Fibroblast of skin of abdomen (primary cell): ENCODE measurements around the gene CAST.

Experiments
- DNase-seq: peaks from one replicate; pipeline ENCODE4 v3.0.0-alpha.2; 2013

Gene CAST

DNA sequence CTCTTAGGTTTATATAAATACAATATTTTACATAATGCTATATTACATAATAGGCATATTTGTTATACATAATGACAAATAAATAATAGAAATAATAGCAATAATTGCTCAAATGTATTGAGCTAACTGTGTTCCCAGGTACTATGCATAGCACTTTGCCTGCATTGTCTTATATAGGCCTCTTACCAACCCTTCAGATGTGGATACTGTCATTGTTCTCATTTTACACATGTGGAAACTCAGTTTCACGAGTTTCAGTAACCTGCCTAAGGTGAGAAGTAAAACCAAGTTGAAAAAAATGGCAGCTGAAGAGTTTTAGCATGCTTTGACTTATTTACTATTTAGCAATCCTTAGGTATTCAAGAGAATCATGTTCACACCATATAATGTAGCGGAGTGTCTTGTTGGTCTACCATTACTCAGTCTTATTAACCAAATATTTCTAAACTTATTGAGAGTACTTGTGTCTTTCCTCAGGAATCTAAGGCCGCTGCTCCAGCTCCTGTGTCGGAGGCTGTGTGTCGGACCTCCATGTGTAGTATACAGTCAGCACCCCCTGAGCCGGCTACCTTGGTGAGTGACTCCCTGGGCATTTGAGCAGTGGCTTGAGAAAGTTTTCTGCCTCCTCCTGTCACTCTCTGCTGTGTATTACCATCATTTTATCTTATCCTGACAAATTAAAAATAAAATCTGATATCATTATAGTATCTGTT is 88.1 kb downstream of the CAST start:
- no peak for DNase-seq

DNA sequence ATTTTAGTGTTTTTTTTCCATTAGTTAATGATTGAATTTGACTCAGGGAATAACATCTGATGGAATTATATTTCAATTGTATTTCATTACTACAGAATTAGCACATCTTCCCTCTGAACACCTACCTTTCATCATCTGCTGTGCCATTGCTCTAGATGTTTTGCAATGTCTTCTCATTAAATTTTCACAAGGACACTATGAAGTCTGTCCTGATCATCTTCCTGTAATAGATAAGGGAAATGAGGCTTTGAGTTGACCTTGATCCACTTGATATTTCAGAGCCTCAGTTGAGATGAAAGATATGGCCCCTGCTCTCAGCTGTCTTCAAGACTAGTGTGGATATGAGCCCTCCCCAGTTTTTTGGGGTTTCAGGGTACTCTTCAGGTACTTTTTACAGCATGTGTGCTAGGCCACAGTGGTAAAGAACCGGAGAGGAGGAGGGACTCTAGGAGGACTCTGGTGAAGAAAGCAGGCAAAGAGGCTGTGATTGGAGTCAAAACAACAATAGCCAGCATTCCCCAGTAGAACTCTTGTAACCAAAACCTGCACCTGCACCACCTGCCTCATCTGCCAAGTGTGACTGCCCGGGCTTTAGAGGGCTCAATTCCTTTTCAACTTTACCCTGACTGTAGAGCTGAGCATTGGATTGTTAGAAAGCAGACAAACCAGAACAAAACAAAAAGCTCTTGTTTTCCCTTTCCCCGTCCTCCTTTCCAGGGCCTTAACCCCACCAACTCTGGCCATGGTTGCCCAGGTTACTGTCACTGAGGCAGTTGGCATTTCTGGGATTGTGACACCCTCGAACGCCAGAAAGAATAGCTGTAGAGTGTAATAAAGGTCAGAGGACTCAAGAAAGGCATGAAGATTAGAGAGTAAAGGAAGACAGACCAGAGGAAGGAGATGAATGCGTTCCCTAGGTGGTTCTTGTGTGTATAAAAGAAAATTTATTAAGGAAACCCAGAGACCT is 89.3 kb downstream of the CAST start:
- no peak for DNase-seq

DNA sequence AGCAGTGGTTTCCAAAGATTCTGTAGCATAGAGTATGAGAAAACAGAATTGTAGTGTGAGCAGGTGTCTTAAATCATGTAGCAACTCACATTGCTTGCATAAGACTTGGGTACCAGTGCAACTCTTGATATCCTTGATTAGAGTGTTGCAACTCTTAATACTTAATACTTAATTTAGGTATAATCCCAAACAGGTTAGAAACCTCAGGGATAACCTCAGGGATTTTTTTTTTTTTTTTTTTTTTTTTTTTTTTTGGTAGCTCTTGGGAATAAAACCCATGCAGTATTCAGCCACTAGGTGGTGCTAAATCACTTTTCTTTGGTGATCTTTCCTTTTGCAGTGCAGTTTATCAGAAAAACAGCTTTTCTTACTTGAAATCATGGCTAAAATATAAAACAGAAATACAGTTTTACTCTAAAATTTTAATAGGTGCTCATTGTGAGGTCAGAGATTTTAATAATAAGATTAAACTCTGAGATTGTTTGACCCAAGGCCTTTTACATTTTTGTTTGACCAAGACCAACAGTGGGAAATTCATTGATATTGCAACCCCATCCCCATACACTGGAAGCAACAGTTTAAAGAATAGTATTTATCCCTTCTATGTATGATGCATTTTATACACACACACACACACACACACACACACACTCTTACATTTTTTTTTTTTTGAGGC is 90.3 kb downstream of the CAST start:
- peak; percentile 63 for DNase-seq

- no peak for DNase-seq
Measured at GRCh38 chr5:96753017-96753397, 90.8 kb downstream of the CAST start.

DNA sequence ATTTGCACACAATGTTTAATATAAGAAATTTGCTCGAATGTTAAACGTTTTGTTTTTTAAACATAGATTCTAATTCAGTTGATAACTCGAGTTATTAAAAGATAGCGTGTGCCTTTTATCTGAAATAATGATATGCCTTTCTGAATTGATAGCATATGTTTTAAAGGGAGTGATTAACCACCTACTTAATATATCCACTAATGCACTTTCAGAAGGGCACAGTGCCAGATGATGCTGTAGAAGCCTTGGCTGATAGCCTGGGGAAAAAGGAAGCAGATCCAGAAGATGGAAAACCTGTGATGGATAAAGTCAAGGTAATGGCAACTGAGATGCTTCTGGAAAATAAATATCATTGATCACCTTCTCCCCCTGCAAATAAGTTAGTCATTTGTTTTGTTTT is 91.7 kb downstream of the CAST start:
- no peak for DNase-seq

GRCh38 chr5:96755851-96756250 is 93.7 kb downstream of the CAST start:
- no peak for DNase-seq

GRCh38 chr5:96756985-96757384 is 94.8 kb downstream of the CAST start:
- DNase-seq: no peak

GRCh38 chr5:96758621-96759020 is 96.4 kb downstream of the CAST start:
- DNase-seq: peak; percentile 68

DNA sequence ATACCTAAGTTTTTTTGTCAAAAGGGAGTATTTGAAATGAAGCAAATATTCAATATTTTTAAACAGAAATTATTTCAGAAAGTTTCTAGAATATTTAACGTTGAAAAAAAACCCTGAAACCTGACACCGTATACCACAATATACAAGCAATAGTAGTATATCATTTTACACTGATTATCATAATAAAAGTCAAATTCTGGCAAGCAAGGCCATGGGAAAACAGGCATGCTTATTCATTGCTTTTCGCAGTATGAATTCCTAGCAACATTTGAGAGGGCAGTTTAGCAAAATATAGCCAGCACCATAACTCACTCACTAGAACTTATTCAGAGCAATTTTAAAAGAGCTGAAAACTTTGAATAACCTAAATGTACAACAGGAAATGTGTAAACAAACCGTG is 99.4 kb downstream of the CAST start:
- no peak for DNase-seq

DNA sequence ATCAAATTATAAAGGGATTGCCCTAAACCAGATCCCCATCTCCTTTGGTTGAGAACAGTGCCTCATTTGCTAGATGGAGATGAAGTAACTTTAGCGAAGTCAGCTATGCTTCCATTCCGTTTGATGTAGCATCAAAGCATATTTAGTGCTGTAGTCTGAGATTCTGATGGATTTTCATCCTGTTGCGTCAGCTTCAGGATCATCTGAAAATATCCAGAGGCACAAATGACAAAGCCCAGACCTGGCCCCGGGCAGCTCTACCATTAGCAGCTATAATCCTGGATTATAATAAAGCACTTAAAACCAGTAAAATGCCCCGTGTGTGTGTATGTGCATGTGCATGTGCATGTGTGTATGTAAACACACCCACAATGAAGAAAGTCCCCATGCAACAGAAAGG is 100.8 kb downstream of the CAST start:
- DNase-seq: peak; percentile 80

GRCh38 chr5:96765043-96765442 is 102.9 kb downstream of the CAST start:
- DNase-seq: no peak

- DNase-seq: no peak
Measured at GRCh38 chr5:96768708-96769251, 106.6 kb downstream of the CAST start.

DNA sequence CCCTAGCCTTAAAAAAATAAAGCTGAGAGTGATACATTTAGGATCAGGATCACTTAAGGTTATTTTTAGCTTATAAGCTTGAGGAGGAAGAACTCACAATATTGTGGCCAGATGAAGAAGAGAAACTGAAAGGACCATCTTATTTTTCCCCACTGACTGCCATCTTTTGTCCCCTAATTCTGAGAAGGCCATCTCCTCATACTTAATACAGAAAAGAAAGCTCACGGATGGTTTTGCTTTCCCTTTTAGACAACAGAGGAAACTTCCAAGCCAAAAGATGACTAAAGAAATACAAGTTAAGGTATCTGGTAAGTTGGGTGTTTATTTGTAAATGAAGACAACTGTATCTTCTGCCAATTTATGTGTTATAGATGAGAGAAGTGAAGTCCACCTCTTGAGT is 109.2 kb downstream of the CAST start:
- no peak for DNase-seq

DNA sequence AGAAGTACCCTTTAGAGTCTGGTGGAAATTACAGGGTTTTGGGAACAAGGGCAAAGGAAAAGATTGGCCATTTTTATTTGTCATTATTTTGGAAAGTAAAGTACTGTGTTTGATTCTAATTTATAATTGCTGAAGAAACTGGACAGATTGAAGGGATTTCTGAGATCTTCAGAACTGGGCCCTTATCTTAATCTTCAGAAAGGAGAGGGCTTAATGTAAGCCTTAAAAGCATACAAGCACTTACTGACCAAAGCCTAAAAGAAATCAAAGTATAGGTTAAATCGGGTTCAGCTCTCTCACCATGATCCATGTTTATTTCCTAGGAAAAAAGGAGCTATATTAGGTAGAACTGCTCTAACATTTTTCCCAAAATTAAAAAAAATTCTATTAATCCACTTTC is 109.9 kb downstream of the CAST start:
- DNase-seq: no peak

- DNase-seq: no peak
Measured at GRCh38 chr5:96772542-96772941, 110.4 kb downstream of the CAST start.

DNA sequence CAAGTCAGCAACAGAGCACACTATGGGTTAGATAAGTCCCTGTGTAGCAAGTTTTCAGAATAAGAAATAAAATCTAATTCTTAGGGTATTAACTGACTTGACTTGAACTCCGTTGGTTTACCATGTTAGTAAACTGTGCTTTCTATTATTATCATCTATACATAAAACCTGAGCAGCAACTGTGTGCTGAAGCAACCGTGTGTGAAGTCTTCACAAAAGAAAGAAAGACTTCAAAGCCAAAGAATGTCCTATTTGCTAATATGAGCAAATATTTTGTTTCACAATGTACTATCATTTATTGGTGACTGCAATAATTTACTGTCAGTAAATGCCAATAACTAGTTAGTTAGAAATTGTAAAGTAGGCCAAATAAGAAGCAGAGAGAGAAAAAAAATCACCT is 112.9 kb downstream of the CAST start:
- no peak for DNase-seq

DNA sequence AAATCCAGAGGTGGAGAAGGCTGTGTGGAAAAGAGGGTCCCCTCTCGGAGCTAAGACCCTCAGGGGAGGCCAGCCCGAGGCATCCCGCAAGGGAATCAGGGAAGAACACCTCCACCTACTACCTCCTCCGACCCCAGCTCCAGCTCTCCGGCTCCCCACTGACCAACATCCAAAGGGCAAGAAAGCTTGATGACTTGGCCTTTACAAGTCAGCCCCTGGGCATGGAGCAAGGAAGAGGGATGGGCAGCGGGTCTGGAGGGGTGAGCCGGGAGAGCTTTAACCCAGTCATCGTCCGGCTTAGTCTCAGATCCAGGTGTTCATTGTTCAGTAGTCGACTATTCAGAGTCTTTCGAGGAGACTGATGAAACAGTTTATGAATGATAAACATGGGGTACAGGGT is 113.5 kb downstream of the CAST start:
- no peak for DNase-seq

DNA sequence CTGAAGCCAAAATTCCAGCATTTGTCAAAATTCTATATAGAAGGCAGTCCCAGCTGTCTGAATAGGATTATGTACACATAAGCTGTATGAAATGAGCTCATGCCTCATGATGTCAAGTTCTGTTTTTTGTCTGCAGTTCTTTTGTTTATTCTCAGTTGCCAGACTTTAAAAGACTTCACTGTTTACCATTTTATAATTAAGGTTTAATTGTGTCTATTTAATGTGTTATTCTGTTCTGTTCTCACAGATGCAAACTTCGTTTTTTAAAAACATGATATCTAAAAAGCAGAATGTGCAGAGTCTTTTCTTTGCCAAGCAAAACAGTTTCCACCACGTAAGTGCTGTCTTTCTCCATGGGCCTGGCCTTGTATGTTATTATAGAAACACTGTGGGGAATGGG is 114.4 kb downstream of the CAST start:
- no peak for DNase-seq

DNA sequence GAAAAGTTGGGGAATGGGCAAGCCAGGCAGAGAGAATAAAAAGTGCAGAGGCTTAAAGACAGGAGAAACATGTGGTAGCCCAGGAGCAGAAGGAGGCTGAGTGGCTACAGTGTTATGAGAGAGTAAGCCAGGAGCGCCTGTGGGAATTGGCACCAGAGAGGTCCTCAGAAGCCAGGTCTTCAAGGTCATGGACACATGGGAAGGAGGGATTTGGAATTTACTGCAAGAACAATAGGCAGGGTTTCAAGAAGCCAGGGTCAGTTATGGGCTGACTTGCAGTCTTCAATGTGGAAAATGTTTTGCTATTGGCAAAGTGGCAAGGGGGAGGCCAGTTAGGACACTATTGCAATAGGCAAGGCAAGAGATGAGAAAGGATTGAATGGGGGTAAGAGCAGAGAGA is 116.2 kb downstream of the CAST start:
- no peak for DNase-seq

DNA sequence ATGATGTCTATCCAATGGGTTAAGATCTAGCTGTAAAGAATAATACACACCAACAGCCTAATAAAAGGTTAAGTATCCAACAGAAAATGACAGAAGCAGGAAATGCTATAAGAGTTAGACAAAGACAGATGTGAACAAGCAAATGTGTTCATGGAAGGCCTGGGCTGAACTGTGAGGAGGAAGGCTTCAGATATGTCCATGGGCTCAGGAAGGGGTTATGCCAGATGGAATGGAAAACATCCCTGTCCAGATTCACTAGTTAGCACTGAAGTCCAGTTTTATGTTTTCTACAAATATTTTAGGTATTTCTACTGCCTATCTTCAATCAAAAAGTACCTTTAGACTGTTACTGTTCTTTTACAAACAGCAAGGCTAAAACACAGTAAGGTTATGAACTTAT is 118.5 kb downstream of the CAST start:
- peak; percentile 59 for DNase-seq

DNA sequence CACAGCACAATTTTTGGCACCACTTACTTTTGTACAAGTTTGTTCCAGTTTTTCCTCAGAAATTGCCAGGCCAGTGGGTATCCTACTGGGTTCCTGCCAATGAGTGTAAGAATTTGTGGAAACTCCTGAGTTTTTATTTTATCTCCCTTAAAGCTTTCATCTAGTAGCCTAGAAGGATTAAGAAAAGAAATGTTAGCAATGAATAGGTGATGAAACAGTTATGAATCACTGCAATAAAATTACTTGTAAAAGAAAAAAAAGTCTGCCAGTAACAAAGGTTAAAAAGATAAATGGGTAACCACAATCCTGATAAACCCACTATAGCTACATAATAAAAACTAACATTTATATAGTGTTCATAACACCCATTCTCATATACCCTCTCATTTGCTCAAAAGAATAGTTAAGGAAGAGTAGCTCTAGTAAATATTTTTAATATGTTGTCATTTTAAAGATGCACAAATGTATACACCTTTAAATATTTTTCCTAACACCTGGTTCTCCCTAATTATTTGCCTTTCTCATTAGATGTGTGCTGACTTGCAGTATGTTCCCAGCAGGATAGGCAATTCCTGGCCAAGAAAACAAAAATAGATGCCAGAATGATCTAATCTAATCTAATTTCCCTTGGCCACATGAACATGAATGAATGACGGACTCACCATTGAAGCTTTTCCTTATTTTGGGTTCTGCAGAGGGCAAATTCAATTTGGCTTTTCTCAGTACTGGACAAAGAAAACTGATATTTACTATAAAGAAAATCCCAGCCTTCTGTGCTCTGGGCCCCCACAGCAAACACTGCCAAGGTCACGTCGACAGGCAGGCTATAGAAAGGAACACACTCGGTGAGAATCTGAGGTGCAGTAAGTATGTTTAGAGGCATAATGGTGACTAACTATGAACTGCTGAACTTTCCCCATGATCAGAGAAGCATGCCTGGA is 119.1 kb downstream of the CAST start:
- DNase-seq: peak; percentile 55

GRCh38 chr5:96783326-96783725 is 121.2 kb downstream of the CAST start:
- no peak for DNase-seq
